HepG2 (cell line): ENCODE data around the gene ZNF10. TPM values are rescaled to one million over a fixed set of nuclear protein-coding genes. Genes with fewer than 3 reads are reported as not detected.

Source experiments
- CCAR2 ChIP-seq: fragments of 200-400 bp; formaldehyde crosslinking; optimal IDR thresholded peaks from 2 replicates; pipeline ENCODE3; 2018; ENCODE audit warnings: low read depth, mild to moderate bottlenecking, low read length, moderate library complexity
- FOXJ3 ChIP-seq: sonication (generic); formaldehyde crosslinking; IDR thresholded peaks from 2 replicates; pipeline ENCODE4 v1.4.0; 2020; ENCODE audit warnings: missing genetic modification reagents, mild to moderate bottlenecking, borderline replicate concordance
- FOXK2 ChIP-seq: fragments of 450-650 bp; IDR thresholded peaks from 2 replicates; pipeline ENCODE4 v1.6.1; 2016
- HMG20B ChIP-seq: conservative IDR thresholded peaks from 2 replicates; pipeline ENCODE4 v1.6.1; 2016; ENCODE audit warnings: missing genetic modification reagents, missing compliant biosample characterization
- MAFF ChIP-seq: IDR thresholded peaks from 2 replicates; pipeline ENCODE4 v1.6.1; 2011; ENCODE audit warnings: low read depth, low read length, improper control_type of control experiment
- MIER2 ChIP-seq: IDR thresholded peaks from 2 replicates; pipeline ENCODE4 v1.6.1; 2016; ENCODE audit warnings: missing biosample characterization, missing genetic modification reagents
- SMARCE1 ChIP-seq: fragments of 450-650 bp; IDR thresholded peaks from 2 replicates; pipeline ENCODE4 v1.6.1; 2017; ENCODE audit warnings: borderline replicate concordance
- ZBTB3 ChIP-seq: sonication (generic); formaldehyde crosslinking; IDR thresholded peaks from 2 replicates; pipeline ENCODE4 v1.4.0; 2020; ENCODE audit warnings: low read depth, mild to moderate bottlenecking, moderate library complexity, missing genetic modification reagents, borderline replicate concordance
- ZFP1 ChIP-seq: IDR thresholded peaks from 2 replicates; pipeline ENCODE4 v1.6.1; 2016
- ZFP62 ChIP-seq: sonication (generic); formaldehyde crosslinking; IDR thresholded peaks from 2 replicates; pipeline ENCODE4 v1.4.0; 2020; ENCODE audit warnings: missing genetic modification reagents
- ZMAT3 ChIP-seq: sonication (generic); formaldehyde crosslinking; conservative IDR thresholded peaks from 2 replicates; pipeline ENCODE4 v1.7.0; 2021; ENCODE audit warnings: missing genetic modification reagents
- ZNF225 ChIP-seq: sonication (generic); formaldehyde crosslinking; IDR thresholded peaks from 2 replicates; pipeline ENCODE4 v1.4.0; 2020; ENCODE audit warnings: mild to moderate bottlenecking, missing genetic modification reagents
- ZNF260 ChIP-seq: sonication (generic); formaldehyde crosslinking; IDR thresholded peaks from 2 replicates; pipeline ENCODE4 v1.4.0; 2020; ENCODE audit warnings: missing genetic modification reagents, low read depth, mild to moderate bottlenecking, borderline replicate concordance
- ZNF350 ChIP-seq: sonication (generic); formaldehyde crosslinking; IDR thresholded peaks from 2 replicates; pipeline ENCODE4 v1.4.0; 2020; ENCODE audit warnings: mild to moderate bottlenecking, low read depth, missing genetic modification reagents, borderline replicate concordance
- ZNF709 ChIP-seq: sonication (generic); formaldehyde crosslinking; IDR thresholded peaks from 2 replicates; pipeline ENCODE4 v1.5.0; 2020; ENCODE audit warnings: mild to moderate bottlenecking, missing genetic modification reagents
- polyA plus RNA-seq, 8 experiments: library from polyadenylated mRNA; depleted of rRNA in 3 of 8; stranded (reverse) in 7 of 8; unstranded in 1 of 8; fragments of >200 nt; fragmentation: Illumina TruSeq in 4 of 8; extraction: Trizol in 4 of 8; gene quantifications; 2 replicates each; pipeline versions ENCODE4 v1.2.1 to v1.2.3, GENCODE V29; 2011 to 2016; ENCODE audit warnings: low read depth in 4 of 8, missing spikeins in 1 of 8, mixed read lengths in 1 of 8; ENCODE audit not compliant: insufficient read depth in 1 of 8
- total RNA-seq, 5 experiments: library from RNA; depleted of rRNA; stranded (reverse); fragments of >200 nt; fragmentation: Illumina TruSeq; extraction: Trizol; gene quantifications; 2 replicates each; pipeline ENCODE4 v1.2.3, GENCODE V29; 2016; ENCODE audit warnings: low read depth in 1 of 5
- TF ChIP-seq, protein P1 (sequence below): IDR thresholded peaks from 2 replicates; pipeline ENCODE4 v1.6.1; 2016; ENCODE audit warnings: low read depth, control low read depth
- TF ChIP-seq, protein P2 (sequence below): sonication (generic); formaldehyde crosslinking; IDR thresholded peaks from 2 replicates; pipeline ENCODE4 v1.4.0; 2020; ENCODE audit warnings: missing genetic modification reagents, borderline replicate concordance
- TF ChIP-seq, protein P3 (sequence below): sonication (generic); IDR thresholded peaks from 2 replicates; pipeline ENCODE4 v1.6.1; 2016; ENCODE audit warnings: low read depth, borderline replicate concordance
- TF ChIP-seq, protein P4 (sequence below): sonication (generic); formaldehyde crosslinking; IDR thresholded peaks from 2 replicates; pipeline ENCODE4 v1.4.0; 2020; ENCODE audit warnings: missing genetic modification reagents
- TF ChIP-seq, protein P5 (sequence below): sonication (generic); formaldehyde crosslinking; IDR thresholded peaks from 2 replicates; pipeline ENCODE4 v1.8.0; 2022; ENCODE audit warnings: missing genetic modification reagents, mild to moderate bottlenecking, inconsistent platforms, borderline replicate concordance

ZNF10 gene
- total and polyA plus RNA-seq, 2 of the 13 experiments (the other 11 are each of a cell fraction or from before 2014, with no cell fraction given), result 2.9 to 6.5 TPM

GRCh38 chr12:133181238-133181959 is 51.0 kb downstream of the ZNF10 start, which contains the start of gene ZNF268 (continued):
- TF ChIP-seq ZNF709 (CRISPR knock-in tag) (0 out of 2 replicates have a peak, but pooled peaks have one; percentile 14), MAFF (no peak), FOXK2 (no peak), ZBTB3 (CRISPR knock-in tag) (no peak), HMG20B (0 out of 2 replicates have a peak, but pooled peaks have one; percentile 58), CCAR2 (no peak), MIER2 (CRISPR knock-in tag) (peak; percentile 58; the same call in 1 of the 2 replicates), FOXJ3 (CRISPR knock-in tag) (no peak), ZNF350 (CRISPR knock-in tag) (peak; percentile 66; the same call in 1 of the 2 replicates), ZNF225 (CRISPR knock-in tag) (0 out of 2 replicates have a peak, but pooled peaks have one; percentile 17), ZFP62 (CRISPR knock-in tag) (no peak), ZFP1 (CRISPR knock-in tag) (no peak), SMARCE1 (no peak), ZMAT3 (CRISPR knock-in tag) (no peak), ZNF260 (CRISPR knock-in tag) (no peak)
- TF ChIP-seq, protein P1, sequence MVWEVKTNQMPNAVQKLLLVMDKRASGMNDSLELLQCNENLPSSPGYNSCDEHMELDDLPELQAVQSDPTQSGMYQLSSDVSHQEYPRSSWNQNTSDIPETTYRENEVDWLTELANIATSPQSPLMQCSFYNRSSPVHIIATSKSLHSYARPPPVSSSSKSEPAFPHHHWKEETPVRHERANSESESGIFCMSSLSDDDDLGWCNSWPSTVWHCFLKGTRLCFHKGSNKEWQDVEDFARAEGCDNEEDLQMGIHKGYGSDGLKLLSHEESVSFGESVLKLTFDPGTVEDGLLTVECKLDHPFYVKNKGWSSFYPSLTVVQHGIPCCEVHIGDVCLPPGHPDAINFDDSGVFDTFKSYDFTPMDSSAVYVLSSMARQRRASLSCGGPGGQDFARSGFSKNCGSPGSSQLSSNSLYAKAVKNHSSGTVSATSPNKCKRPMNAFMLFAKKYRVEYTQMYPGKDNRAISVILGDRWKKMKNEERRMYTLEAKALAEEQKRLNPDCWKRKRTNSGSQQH (CRISPR knock-in tag), result 0 out of 2 replicates have a peak, but pooled peaks have one; percentile 71
- TF ChIP-seq, protein P2, sequence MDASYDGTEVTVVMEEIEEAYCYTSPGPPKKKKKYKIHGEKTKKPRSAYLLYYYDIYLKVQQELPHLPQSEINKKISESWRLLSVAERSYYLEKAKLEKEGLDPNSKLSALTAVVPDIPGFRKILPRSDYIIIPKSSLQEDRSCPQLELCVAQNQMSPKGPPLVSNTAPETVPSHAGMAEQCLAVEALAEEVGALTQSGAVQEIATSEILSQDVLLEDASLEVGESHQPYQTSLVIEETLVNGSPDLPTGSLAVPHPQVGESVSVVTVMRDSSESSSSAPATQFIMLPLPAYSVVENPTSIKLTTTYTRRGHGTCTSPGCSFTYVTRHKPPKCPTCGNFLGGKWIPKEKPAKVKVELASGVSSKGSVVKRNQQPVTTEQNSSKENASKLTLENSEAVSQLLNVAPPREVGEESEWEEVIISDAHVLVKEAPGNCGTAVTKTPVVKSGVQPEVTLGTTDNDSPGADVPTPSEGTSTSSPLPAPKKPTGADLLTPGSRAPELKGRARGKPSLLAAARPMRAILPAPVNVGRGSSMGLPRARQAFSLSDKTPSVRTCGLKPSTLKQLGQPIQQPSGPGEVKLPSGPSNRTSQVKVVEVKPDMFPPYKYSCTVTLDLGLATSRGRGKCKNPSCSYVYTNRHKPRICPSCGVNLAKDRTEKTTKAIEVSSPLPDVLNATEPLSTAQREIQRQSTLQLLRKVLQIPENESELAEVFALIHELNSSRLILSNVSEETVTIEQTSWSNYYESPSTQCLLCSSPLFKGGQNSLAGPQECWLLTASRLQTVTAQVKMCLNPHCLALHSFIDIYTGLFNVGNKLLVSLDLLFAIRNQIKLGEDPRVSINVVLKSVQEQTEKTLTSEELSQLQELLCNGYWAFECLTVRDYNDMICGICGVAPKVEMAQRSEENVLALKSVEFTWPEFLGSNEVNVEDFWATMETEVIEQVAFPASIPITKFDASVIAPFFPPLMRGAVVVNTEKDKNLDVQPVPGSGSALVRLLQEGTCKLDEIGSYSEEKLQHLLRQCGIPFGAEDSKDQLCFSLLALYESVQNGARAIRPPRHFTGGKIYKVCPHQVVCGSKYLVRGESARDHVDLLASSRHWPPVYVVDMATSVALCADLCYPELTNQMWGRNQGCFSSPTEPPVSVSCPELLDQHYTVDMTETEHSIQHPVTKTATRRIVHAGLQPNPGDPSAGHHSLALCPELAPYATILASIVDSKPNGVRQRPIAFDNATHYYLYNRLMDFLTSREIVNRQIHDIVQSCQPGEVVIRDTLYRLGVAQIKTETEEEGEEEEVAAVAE, result peak; percentile 51; the same call in 1 of the 2 replicates
- TF ChIP-seq, protein P3, sequence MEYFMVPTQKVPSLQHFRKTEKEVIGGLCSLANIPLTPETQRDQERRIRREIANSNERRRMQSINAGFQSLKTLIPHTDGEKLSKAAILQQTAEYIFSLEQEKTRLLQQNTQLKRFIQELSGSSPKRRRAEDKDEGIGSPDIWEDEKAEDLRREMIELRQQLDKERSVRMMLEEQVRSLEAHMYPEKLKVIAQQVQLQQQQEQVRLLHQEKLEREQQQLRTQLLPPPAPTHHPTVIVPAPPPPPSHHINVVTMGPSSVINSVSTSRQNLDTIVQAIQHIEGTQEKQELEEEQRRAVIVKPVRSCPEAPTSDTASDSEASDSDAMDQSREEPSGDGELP, result no peak
- TF ChIP-seq, protein P4, sequence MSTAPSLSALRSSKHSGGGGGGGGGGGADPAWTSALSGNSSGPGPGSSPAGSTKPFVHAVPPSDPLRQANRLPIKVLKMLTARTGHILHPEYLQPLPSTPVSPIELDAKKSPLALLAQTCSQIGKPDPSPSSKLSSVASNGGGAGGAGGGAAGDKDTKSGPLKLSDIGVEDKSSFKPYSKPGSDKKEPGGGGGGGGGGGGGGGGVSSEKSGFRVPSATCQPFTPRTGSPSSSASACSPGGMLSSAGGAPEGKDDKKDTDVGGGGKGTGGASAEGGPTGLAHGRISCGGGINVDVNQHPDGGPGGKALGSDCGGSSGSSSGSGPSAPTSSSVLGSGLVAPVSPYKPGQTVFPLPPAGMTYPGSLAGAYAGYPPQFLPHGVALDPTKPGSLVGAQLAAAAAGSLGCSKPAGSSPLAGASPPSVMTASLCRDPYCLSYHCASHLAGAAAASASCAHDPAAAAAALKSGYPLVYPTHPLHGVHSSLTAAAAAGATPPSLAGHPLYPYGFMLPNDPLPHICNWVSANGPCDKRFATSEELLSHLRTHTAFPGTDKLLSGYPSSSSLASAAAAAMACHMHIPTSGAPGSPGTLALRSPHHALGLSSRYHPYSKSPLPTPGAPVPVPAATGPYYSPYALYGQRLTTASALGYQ, result peak; percentile 29; the same call in 1 of the 2 replicates
- TF ChIP-seq, protein P5, sequence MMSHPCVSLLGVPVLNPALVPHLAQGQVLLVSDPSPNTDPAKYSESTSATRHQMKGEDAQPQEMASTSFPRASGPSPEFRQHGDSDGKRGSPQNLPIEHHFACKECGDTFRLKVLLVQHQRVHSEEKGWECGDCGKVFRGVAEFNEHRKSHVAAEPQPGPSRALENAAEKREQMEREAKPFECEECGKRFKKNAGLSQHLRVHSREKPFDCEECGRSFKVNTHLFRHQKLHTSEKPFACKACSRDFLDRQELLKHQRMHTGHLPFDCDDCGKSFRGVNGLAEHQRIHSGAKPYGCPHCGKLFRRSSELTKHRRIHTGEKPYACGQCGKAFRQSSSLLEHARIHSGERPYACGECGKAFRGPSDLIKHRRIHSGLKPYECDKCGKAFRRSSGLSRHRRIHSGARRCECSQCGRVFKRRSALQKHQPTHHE, result no peak
